GM12878 (cell line): ENCODE results near the gene ARHGEF6. TPM values are rescaled to one million over a fixed set of nuclear protein-coding genes. Genes with fewer than 3 reads are reported as not detected.

Source experiments
- ATAC-seq: fragments of 200-7000 bp; cut with Tn5 transposase; 3 replicates; pipeline ENCODE4 v1.9.1; 2020; ENCODE audit warnings: mild to moderate bottlenecking, moderate library complexity
- BruUV-seq: library from RNA; stranded (reverse); fragments of 400-500 nt; replicated peaks from 2 replicates; lab custom pipeline; 2021; lab: Mats Ljungman, UMichigan
- CTCF ChIA-PET: fragments of 300-600 bp; sonication (Branson Sonifier 250); formaldehyde crosslinking; extraction: SDS; loops from one replicate; lab custom pipeline; 2021; ENCODE audit warnings: inconsistent platforms; lab: Yijun Ruan, JAX
- POLR2A ChIA-PET: fragments of 350-600 bp; formaldehyde crosslinking; extraction: SDS; loops from one replicate; lab custom pipeline; 2021; ENCODE audit warnings: inconsistent platforms; lab: Charles Lee
- RAD21 ChIA-PET: fragments of 300-600 bp; sonication (Branson Sonifier 250); formaldehyde crosslinking; loops from one replicate; lab custom pipeline; 2023; ENCODE audit warnings: antibody characterized with exemption; ENCODE audit not compliant: unreplicated experiment; lab: Charles Lee
- SMC1A ChIA-PET: fragments of 300-600 bp; sonication (Branson Sonifier 250); formaldehyde crosslinking; loops from one replicate; lab custom pipeline; 2023; ENCODE audit not compliant: unreplicated experiment, uncharacterized antibody; lab: Charles Lee
- DNase-seq: peaks from one replicate; pipeline ENCODE4 v3.0.0-alpha.2; 2011; ENCODE audit warnings: low read depth, low spot score
- FAIRE-seq: peaks from 3 replicates; lab custom pipeline; 2011; peaks lifted over from hg19 to GRCh38; lab: Jason Lieb, UNC
- H2AFZ ChIP-seq: 2 replicates; pipeline ENCODE4 v1.6.0; 2011; ENCODE audit warnings: low read depth, low read length, control low read depth; ENCODE audit not compliant: control insufficient read depth
- H3K27ac ChIP-seq: 2 replicates; pipeline ENCODE4 v1.5.1; 2011; ENCODE audit warnings: control low read depth; ENCODE audit not compliant: control insufficient read depth, insufficient read depth
- H3K27me3 ChIP-seq, 2 experiments: replicated peaks in 1 of 2; 2 replicates each; pipeline versions ENCODE4 v1.6.0 to v1.6.1; 2011; ENCODE audit warnings: low read length in 1 of 2; ENCODE audit not compliant: control insufficient read depth in 2 of 2, insufficient read depth in 2 of 2
- H3K36me3 ChIP-seq, 2 experiments: 2 replicates each; pipeline ENCODE4 v1.5.1; 2011; ENCODE audit warnings: low read length in 1 of 2; ENCODE audit not compliant: control insufficient read depth in 2 of 2, insufficient read depth in 2 of 2
- H3K4me1 ChIP-seq: 2 replicates; pipeline ENCODE4 v1.6.1; 2011; ENCODE audit warnings: mild to moderate bottlenecking, low read length, moderate library complexity, mixed read lengths; ENCODE audit not compliant: control insufficient read depth, insufficient read depth
- H3K4me2 ChIP-seq: 2 replicates; pipeline ENCODE4 v1.6.0; 2011; ENCODE audit warnings: control low read depth; ENCODE audit not compliant: control insufficient read depth, insufficient read depth
- H3K4me3 ChIP-seq: fragments of 200-600 bp; sonication (generic); 2 replicates; pipeline ENCODE4 v1.5.1; 2016
- H3K79me2 ChIP-seq: 2 replicates; pipeline ENCODE4 v1.6.0; 2011; ENCODE audit warnings: low read length; ENCODE audit not compliant: control insufficient read depth, insufficient read depth
- H3K9ac ChIP-seq: 2 replicates; pipeline ENCODE4 v1.8.0; 2011; ENCODE audit warnings: low read length, control low read depth, mixed read lengths; ENCODE audit not compliant: control insufficient read depth, insufficient read depth
- H3K9me3 ChIP-seq: replicated peaks from 3 replicates; pipeline ENCODE4 v1.5.1; 2011; ENCODE audit warnings: mild to moderate bottlenecking, low read length; ENCODE audit not compliant: control insufficient read depth, insufficient read depth
- H4K20me1 ChIP-seq: 2 replicates; pipeline ENCODE4 v1.6.0; 2011; ENCODE audit not compliant: control insufficient read depth, insufficient read depth
- BHLHE40 ChIP-seq, 2 experiments: fragments of 450-650 bp in 1 of 2; IDR thresholded peaks; 2 replicates each; pipeline ENCODE4 v1.6.1; 2011 to 2017; ENCODE audit warnings: low read depth in 2 of 2, borderline replicate concordance in 1 of 2, improper control_type of control experiment in 1 of 2, low read length in 1 of 2, mild to moderate bottlenecking in 1 of 2
- CBX5 ChIP-seq: sonication (generic); IDR thresholded peaks from 2 replicates; pipeline ENCODE4 v1.6.1; 2016; ENCODE audit warnings: low read depth, moderate library complexity, mild to moderate bottlenecking, inconsistent platforms
- WGBS: methylation state at CpG from one replicate; pipeline ENCODE4 v1.1.6; 2016; ENCODE audit warnings: low lambda C conversion rate; ENCODE audit not compliant: insufficient replicate concordance, insufficient coverage; ENCODE audit errors: missing lambda C conversion rate; 5-methylcytosine and 5-hydroxymethylcytosine counted together
- in situ Hi-C: fragments of 300-500 bp; cut with MboI; formaldehyde crosslinking; loops from 9 replicates; pipeline ENCODE4 v1.14.3; 2018; ENCODE audit warnings: mixed read lengths
- intact Hi-C: fragments of 100-400 bp; cut with micrococcal nuclease; formaldehyde crosslinking; loops from one replicate; pipeline ENCODE4 v1.14.2; 2022; ENCODE audit not compliant: unreplicated experiment
- polyA plus RNA-seq, 11 experiments: library from polyadenylated mRNA; depleted of rRNA in 4 of 11; unstranded in 6 of 11; stranded (reverse) in 5 of 11; fragments of >200 nt; fragmentation: Nextera tagmentation in 4 of 11; fragmentation: Illumina TruSeq in 1 of 11; extraction: Ambion mirVana in 4 of 11; extraction: Trizol in 1 of 11; gene quantifications; 1 replicate in 1 of 11; 2 replicates in 10 of 11; pipeline versions ENCODE4 v1.2.1 to v1.2.3, GENCODE V29; 2011 to 2016; ENCODE audit warnings: inconsistent platforms in 2 of 11, missing spikeins in 2 of 11, low read depth in 1 of 11
- total RNA-seq, 4 experiments: library from RNA; depleted of rRNA in 3 of 4; stranded (reverse); fragments of >200 nt in 3 of 4; fragmentation: Illumina TruSeq in 1 of 4; extraction: Trizol in 1 of 4; gene quantifications; 2 replicates each; pipeline versions ENCODE4 v1.2.1 to v1.2.3, GENCODE V29; 2013 to 2021
- TF ChIP-seq, protein P1 (sequence below): fragments of 450-650 bp; IDR thresholded peaks from 2 replicates; pipeline ENCODE4 v1.6.1; 2017; ENCODE audit warnings: mild to moderate bottlenecking, moderate library complexity
- TF ChIP-seq, protein P2 (sequence below): IDR thresholded peaks from 2 replicates; pipeline ENCODE4 v1.6.1; 2011; ENCODE audit warnings: low read depth, low read length, improper control_type of control experiment, borderline replicate concordance
- TF ChIP-seq, protein P3 (sequence below): fragments of 450-650 bp; IDR thresholded peaks from 2 replicates; pipeline ENCODE4 v1.6.1; 2017; ENCODE audit warnings: low read depth, mild to moderate bottlenecking, moderate library complexity

ARHGEF6 gene
- total and polyA plus RNA-seq, 10 of the 15 experiments (the other 5 are each of a cell fraction or from before 2014, with no cell fraction given), result 5.4 to 29.7 (median 18.0) TPM

DNA sequence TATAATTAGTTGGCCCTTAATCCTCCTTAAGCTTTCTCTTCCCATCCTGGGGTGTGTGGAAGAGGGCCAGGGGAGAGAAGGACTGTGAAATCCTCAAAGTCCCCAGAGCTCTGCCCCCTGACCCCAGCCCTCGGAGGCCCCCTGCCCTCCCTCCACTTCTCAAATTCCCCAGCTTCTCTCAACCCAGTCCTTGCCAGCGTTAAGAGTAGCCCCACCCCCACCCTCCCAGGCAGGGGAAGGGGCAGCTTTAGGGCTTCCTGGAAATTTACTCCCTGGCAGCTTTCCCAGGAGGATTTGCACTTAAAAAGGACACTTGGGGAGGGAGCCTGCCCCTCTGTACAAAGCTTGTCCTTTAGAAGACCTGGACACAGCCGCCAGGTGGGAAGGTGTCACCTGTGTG is 144.6 kb downstream of the ARHGEF6 start:
- CTCF ChIA-PET, result interaction anchor here (0.5 to 1.8 kb wide), 8 partner anchors 9 to 61 kb away, joined by 3 to 4 read pairs (median 3); no protein-coding TSS in a partner anchor
- Histone ChIP-seq H3K9ac (no peak overlapping the region), H3K4me1 (peaks cover 8% of the 10 kb centered on the region), H4K20me1 (no peaks in the 10 kb centered on the region)
- TF ChIP-seq BHLHE40 (IDR thresholded peaks at IDR 0.05; ENCODE audit: borderline replicate concordance in 1 of 2, low read depth in 2 of 2, low read length in 1 of 2) (no peak), CBX5 (no peak)
- TF ChIP-seq, protein P1, sequence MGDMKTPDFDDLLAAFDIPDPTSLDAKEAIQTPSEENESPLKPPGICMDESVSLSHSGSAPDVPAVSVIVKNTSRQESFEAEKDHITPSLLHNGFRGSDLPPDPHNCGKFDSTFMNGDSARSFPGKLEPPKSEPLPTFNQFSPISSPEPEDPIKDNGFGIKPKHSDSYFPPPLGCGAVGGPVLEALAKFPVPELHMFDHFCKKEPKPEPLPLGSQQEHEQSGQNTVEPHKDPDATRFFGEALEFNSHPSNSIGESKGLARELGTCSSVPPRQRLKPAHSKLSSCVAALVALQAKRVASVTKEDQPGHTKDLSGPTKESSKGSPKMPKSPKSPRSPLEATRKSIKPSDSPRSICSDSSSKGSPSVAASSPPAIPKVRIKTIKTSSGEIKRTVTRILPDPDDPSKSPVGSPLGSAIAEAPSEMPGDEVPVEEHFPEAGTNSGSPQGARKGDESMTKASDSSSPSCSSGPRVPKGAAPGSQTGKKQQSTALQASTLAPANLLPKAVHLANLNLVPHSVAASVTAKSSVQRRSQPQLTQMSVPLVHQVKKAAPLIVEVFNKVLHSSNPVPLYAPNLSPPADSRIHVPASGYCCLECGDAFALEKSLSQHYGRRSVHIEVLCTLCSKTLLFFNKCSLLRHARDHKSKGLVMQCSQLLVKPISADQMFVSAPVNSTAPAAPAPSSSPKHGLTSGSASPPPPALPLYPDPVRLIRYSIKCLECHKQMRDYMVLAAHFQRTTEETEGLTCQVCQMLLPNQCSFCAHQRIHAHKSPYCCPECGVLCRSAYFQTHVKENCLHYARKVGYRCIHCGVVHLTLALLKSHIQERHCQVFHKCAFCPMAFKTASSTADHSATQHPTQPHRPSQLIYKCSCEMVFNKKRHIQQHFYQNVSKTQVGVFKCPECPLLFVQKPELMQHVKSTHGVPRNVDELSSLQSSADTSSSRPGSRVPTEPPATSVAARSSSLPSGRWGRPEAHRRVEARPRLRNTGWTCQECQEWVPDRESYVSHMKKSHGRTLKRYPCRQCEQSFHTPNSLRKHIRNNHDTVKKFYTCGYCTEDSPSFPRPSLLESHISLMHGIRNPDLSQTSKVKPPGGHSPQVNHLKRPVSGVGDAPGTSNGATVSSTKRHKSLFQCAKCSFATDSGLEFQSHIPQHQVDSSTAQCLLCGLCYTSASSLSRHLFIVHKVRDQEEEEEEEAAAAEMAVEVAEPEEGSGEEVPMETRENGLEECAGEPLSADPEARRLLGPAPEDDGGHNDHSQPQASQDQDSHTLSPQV, result no peak
- TF ChIP-seq, protein P2, sequence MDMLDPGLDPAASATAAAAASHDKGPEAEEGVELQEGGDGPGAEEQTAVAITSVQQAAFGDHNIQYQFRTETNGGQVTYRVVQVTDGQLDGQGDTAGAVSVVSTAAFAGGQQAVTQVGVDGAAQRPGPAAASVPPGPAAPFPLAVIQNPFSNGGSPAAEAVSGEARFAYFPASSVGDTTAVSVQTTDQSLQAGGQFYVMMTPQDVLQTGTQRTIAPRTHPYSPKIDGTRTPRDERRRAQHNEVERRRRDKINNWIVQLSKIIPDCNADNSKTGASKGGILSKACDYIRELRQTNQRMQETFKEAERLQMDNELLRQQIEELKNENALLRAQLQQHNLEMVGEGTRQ, result no peak
- TF ChIP-seq, protein P3, sequence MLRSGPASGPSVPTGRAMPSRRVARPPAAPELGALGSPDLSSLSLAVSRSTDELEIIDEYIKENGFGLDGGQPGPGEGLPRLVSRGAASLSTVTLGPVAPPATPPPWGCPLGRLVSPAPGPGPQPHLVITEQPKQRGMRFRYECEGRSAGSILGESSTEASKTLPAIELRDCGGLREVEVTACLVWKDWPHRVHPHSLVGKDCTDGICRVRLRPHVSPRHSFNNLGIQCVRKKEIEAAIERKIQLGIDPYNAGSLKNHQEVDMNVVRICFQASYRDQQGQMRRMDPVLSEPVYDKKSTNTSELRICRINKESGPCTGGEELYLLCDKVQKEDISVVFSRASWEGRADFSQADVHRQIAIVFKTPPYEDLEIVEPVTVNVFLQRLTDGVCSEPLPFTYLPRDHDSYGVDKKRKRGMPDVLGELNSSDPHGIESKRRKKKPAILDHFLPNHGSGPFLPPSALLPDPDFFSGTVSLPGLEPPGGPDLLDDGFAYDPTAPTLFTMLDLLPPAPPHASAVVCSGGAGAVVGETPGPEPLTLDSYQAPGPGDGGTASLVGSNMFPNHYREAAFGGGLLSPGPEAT, result no peak
- TF ChIP-seq, all 136 proteins: peak for 0
- BruUV-seq, result no TSS peak
- in situ Hi-C loops (no loop called here), intact Hi-C loops (no loop called here)
- Histone ChIP-seq H3K9me3 (no peaks in the 10 kb centered on the region), H3K27ac (no peak overlapping the region), H2AFZ (no peak overlapping the region), H3K79me2 (no peaks in the 10 kb centered on the region), H3K4me2 (no peak overlapping the region), H3K36me3 (no peaks in the 10 kb centered on the region), H3K27me3 (no peaks in the 10 kb centered on the region), H3K4me3 (no peak overlapping the region)
- ChIA-PET RAD21 (interaction anchor here (0.9 to 1.6 kb wide), 3 partner anchors 10 to 43 kb away, joined by 3 to 8 read pairs (median 5); no protein-coding TSS in a partner anchor), POLR2A (no interaction called here), SMC1A (interaction anchor here (1.2 to 1.7 kb wide), 4 partner anchors 8 to 61 kb away, joined by 3 to 10 read pairs (median 6); no protein-coding TSS in a partner anchor)
- 40% methylated on average over 2 of the region's 3 CpGs for WGBS
- no peak for FAIRE-seq
- no peak for ATAC-seq
- DNase-seq, result no peak
